ENCODE data around the gene NLRC5.
"Not testable (repeated sequence)": the region's sequence is repeated elsewhere in the genome, so short reads cannot be mapped to it uniquely, and the experiment has no call there.

NLRC5 gene

GRCh38 chr16:57098188-57098841 is 109.0 kb downstream of the NLRC5 start:
- no peak for DNase-seq (ENCODE audit: low read depth in 2 of 3, low spot score in 2 of 3)

- not testable (repeated sequence) for DNase-seq (ENCODE audit: low read depth in 2 of 3, low spot score in 2 of 3)
These were observed 110.6 kb downstream of the NLRC5 start for GRCh38 chr16:57099965-57100364.

GRCh38 chr16:57100445-57100844 is 111.1 kb downstream of the NLRC5 start:
- DNase-seq (ENCODE audit: low read depth in 2 of 3, low spot score in 2 of 3), result no peak

- DNase-seq (ENCODE audit: low read depth in 2 of 3, low spot score in 2 of 3), result no peak
These were observed 113.8 kb downstream of the NLRC5 start for GRCh38 chr16:57102888-57103851.

- DNase-seq (ENCODE audit: low read depth in 2 of 3, low spot score in 2 of 3), result no peak
These were observed 115.3 kb downstream of the NLRC5 start for GRCh38 chr16:57104706-57105105.

- DNase-seq (ENCODE audit: low read depth in 2 of 3, low spot score in 2 of 3), result no peak
These were observed 115.8 kb downstream of the NLRC5 start for GRCh38 chr16:57105184-57105583.

- no peak for DNase-seq (ENCODE audit: low read depth in 2 of 3, low spot score in 2 of 3)
These were observed 117.4 kb downstream of the NLRC5 start for GRCh38 chr16:57106767-57107166.

GRCh38 chr16:57107321-57107922 is 118.1 kb downstream of the NLRC5 start:
- DNase-seq (ENCODE audit: low read depth in 2 of 3, low spot score in 2 of 3), result no peak

GRCh38 chr16:57108432-57108831 is 119.1 kb downstream of the NLRC5 start:
- no peak for DNase-seq (ENCODE audit: low read depth in 2 of 3, low spot score in 2 of 3)

- not testable (repeated sequence) for DNase-seq (ENCODE audit: low read depth in 2 of 3, low spot score in 2 of 3)
These were observed 120.1 kb downstream of the NLRC5 start for GRCh38 chr16:57109259-57110105.

GRCh38 chr16:57110937-57111336 is 121.6 kb downstream of the NLRC5 start:
- no peak for DNase-seq (ENCODE audit: low read depth in 2 of 3, low spot score in 2 of 3)

- no peak for DNase-seq (ENCODE audit: low read depth in 2 of 3, low spot score in 2 of 3)
These were observed 122.1 kb downstream of the NLRC5 start for GRCh38 chr16:57111420-57111819.

- DNase-seq (ENCODE audit: low read depth in 2 of 3, low spot score in 2 of 3), result no peak
These were observed 123.2 kb downstream of the NLRC5 start for GRCh38 chr16:57112403-57113041.

GRCh38 chr16:57113042-57113453 is 123.7 kb downstream of the NLRC5 start:
- no peak for DNase-seq (ENCODE audit: low read depth in 2 of 3, low spot score in 2 of 3)

GRCh38 chr16:57113664-57114063 is 124.3 kb downstream of the NLRC5 start:
- no peak for DNase-seq (ENCODE audit: low read depth in 2 of 3, low spot score in 2 of 3)

- DNase-seq (ENCODE audit: low read depth in 2 of 3, low spot score in 2 of 3), result no peak
These were observed 125.8 kb downstream of the NLRC5 start for GRCh38 chr16:57115168-57115513.

- no peak for DNase-seq (ENCODE audit: low read depth in 2 of 3, low spot score in 2 of 3)
These were observed 126.3 kb downstream of the NLRC5 start for GRCh38 chr16:57115514-57116182.

GRCh38 chr16:57118461-57119084 is 129.2 kb downstream of the NLRC5 start:
- DNase-seq (ENCODE audit: low read depth in 2 of 3, low spot score in 2 of 3), result no peak

- DNase-seq (ENCODE audit: low read depth in 2 of 3, low spot score in 2 of 3), result no peak
These were observed 134.0 kb downstream of the NLRC5 start for GRCh38 chr16:57123216-57123973.
